Upper lobe of right lung (tissue), 1 donor: ENCODE results near the gene PLCB3. TPM values are rescaled to one million over a fixed set of nuclear protein-coding genes. Genes with fewer than 3 reads are reported as not detected.
"Not testable (repeated sequence)": the region's sequence is repeated elsewhere in the genome, so short reads cannot be mapped to it uniquely, and the experiment has no call there.

Experiments used
- ATAC-seq: fragments of 200-7000 bp; cut with Tn5 transposase; one replicate; pipeline ENCODE4 v1.9.1; 2020; ENCODE audit warnings: mild to moderate bottlenecking, moderate library complexity
- DNase-seq: peaks from one replicate; pipeline ENCODE4 v3.0.0-alpha.2; 2020
- H3K27ac ChIP-seq: fragments of 200-600 bp; one replicate; pipeline ENCODE4 v1.8.0; 2022
- H3K27me3 ChIP-seq: fragments of 200-600 bp; one replicate; pipeline ENCODE4 v1.8.0; 2022; ENCODE audit warnings: mild to moderate bottlenecking
- H3K36me3 ChIP-seq: fragments of 200-600 bp; one replicate; pipeline ENCODE4 v1.8.0; 2022
- H3K4me1 ChIP-seq: fragments of 200-600 bp; one replicate; pipeline ENCODE4 v1.8.0; 2022
- H3K4me3 ChIP-seq: fragments of 200-600 bp; one replicate; pipeline ENCODE4 v1.8.0; 2022; ENCODE audit warnings: mild to moderate bottlenecking
- H3K9me3 ChIP-seq: fragments of 200-600 bp; one replicate; pipeline ENCODE4 v1.8.0; 2022
- intact Hi-C: fragments of 100-400 bp; cut with DNase I; formaldehyde crosslinking; loops from one replicate; pipeline ENCODE4 v1.11.0; 2022
- total RNA-seq: library from RNA; stranded (reverse); fragmentation: NEBNext Ultra II Directional; extraction: Animal tissue kit (Norgen Biotek cat#: 25700); gene quantifications from one replicate; pipeline ENCODE4 v1.2.1, GENCODE V29; 2021
- TF ChIP-seq, protein P1 (sequence below): fragments of 200-600 bp; IDR thresholded peaks from one replicate; pipeline ENCODE4 v1.8.0; 2022; ENCODE audit warnings: antibody characterized with exemption
- donor health status: DM: no; HTN: yes; CAD: no; lungs with severe emphysema.

PLCB3 gene
- total RNA-seq, 1 donor from 2014 or later: 32.4 TPM

DNA sequence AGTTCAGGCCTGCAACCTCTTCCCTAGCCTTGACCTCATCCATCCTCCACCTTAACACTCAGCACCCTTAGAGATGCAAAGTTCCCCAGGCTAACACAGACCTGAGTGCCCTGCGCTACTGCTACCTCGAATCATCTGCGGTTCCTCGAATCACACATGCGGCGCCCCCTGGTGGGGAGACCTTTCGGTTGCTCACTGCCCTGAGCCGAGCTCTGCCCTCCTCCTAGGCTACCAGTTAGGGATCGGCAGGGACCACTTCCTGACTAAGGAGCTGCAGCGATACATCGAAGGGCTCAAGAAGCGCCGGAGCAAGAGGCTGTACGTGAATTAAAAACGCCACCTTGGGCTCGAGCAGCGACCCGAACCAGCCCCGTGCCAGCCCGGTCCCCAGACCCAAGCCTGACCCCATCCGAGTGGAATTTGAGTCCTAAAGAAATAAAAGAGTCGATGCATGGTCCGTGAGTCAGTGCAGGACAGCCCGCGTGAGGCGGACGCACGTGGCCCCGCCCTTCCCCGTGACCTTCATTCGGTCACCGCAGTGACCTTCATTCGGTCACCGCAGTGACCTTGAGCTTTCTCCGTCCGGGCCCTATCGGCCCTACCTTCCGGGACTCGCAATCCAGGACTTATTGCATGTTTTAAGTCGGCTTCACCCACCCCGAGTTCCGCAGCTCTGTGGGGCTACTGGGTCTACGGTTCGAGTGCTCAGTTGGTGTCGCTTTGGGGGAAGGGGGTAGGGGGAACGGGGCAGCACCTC is 53.2 kb downstream of the PLCB3 start:
- peak; percentile 59 for ATAC-seq
- peaks cover 31% of the 10 kb centered on the region for H3K4me1 ChIP-seq

DNA sequence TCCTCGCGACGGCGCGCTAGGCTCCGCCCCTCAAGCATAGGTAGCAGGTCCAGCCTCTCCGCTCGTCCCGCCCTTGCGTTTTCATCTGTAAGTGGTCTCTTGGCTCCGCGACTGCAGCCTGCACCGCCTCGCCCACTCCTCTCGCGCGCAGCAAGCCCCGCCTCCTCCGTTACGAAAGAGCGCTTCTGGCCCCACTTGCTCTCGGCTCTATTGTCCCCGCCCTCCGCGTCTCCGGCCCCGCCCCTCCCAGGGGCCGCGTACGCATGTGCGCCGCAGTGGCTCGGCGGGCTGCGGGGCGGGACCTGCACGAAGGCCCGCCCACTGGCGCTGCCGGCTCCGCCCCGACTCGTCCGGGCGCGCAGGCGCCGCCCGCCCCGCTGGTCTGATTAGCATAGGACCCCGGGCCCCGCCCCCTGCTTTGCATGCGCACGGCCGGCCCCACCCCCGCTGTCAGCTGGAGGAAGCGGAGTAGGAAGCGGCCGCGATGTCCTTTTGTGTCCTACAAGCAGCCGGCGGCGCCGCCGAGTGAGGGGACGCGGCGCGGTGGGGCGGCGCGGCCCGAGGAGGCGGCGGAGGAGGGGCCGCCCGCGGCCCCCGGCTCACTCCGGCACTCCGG is 53.9 kb downstream of the PLCB3 start, which contains the start of gene ESRRA:
TSS of gene ESRRA (plus strand) at position 450 of the 616 bp plus-strand sequence. CDS start 1,656 bp downstream, outside the sequence.
- H3K4me3 ChIP-seq: peak within 1 kb of the TSS; percentile 70
- peak within 1 kb of the TSS; percentile 94 for H3K27ac ChIP-seq
- DNase-seq (peak; percentile 100), ATAC-seq (peak; percentile 91)
- H3K9me3 ChIP-seq: no peaks in the 10 kb centered on the region
- TF ChIP-seq, protein P1, sequence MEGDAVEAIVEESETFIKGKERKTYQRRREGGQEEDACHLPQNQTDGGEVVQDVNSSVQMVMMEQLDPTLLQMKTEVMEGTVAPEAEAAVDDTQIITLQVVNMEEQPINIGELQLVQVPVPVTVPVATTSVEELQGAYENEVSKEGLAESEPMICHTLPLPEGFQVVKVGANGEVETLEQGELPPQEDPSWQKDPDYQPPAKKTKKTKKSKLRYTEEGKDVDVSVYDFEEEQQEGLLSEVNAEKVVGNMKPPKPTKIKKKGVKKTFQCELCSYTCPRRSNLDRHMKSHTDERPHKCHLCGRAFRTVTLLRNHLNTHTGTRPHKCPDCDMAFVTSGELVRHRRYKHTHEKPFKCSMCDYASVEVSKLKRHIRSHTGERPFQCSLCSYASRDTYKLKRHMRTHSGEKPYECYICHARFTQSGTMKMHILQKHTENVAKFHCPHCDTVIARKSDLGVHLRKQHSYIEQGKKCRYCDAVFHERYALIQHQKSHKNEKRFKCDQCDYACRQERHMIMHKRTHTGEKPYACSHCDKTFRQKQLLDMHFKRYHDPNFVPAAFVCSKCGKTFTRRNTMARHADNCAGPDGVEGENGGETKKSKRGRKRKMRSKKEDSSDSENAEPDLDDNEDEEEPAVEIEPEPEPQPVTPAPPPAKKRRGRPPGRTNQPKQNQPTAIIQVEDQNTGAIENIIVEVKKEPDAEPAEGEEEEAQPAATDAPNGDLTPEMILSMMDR: no peak
- peaks cover 7% of the 10 kb centered on the region for H3K36me3 ChIP-seq
- H3K4me1 ChIP-seq: peaks cover 24% of the 10 kb centered on the region
- intact Hi-C loops: no loop called here
- peaks cover 6% of the 10 kb centered on the region for H3K27me3 ChIP-seq

More for the DNA sequence above, 53.2 kb downstream of the PLCB3 start:
- Histone ChIP-seq H3K27ac (peak overlapping the region; percentile 94), H3K36me3 (peaks cover 7% of the 10 kb centered on the region), H3K27me3 (peaks cover 13% of the 10 kb centered on the region), H3K9me3 (no peaks in the 10 kb centered on the region), H3K4me3 (peak overlapping the region; percentile 70)
- intact Hi-C loops: loop anchor here (5.0 kb wide), 1 partner anchor 102 kb away; no protein-coding TSS in a partner anchor
- TF ChIP-seq, protein P1: peak; percentile 92
- peak; percentile 97 for DNase-seq

DNA sequence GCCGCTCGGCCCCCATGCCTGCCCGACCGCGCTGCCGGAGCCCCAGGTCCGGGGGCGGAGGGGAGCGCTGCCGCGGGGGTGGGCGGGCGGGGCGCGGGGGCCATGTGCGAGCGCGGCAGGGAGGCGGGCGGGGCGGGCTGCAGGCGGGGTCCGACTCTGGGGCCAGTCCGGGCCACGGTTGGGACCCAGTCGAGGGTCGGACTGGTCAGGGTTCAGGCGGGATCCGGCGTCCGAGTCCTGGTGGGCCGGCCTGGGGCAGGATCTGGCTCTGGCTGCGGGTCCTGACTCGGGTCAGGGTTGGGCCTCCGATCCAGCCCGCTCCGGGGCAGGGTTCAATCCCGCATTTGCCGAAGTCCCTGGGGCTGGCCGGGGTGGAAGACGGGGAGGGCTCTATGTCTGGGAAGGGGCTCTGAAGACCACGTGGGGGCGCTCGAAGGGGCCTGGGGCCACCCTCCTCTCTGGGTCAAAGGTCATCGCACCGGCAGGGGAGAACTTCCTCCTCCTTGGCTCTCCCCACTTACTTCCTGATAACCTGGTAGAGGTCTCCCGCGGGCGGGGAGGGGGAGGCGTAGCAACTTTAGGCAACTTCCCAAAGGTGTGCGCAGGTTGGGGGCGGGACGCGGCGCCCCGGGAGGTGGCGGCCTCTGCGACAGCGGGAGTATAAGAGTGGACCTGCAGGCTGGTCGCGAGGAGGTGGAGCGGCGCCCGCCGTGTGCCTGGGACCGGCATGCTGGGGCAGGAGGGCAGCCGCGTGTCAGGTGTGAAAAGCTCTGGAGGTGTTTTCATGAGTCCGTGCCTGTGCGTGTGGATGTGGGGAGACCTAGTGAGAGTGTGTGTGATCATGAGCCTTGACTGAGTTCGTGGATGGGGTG is 54.6 kb downstream of the PLCB3 start:
- Histone ChIP-seq H3K4me1 (peaks cover 18% of the 10 kb centered on the region), H3K4me3 (peak overlapping the region; percentile 70), H3K27ac (peak overlapping the region; percentile 85), H3K36me3 (peaks cover 7% of the 10 kb centered on the region), H3K27me3 (no peaks in the 10 kb centered on the region), H3K9me3 (no peaks in the 10 kb centered on the region)
- intact Hi-C loops: no loop called here
- ATAC-seq: peak; percentile 46
- DNase-seq: peak; percentile 91
- TF ChIP-seq, protein P1: peak; percentile 35

DNA sequence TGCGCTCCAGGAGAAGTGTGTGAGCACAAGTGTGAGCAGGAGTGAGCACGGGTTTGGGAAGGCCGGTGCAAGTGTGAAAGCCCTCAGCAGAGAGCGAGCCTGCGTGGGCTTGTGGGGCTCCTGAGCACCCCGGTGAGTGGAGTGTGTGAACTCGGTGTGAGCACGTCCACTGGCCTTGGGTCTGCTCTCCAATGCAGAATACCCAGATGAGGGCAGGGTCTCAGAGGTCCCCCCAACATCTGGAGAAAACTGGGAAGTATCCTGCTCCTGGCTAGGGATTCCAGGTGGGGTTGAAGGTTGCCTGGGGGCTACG is 55.2 kb downstream of the PLCB3 start:
- TF ChIP-seq, protein P1: no peak
- H3K4me3 ChIP-seq: peak overlapping the region; percentile 70

DNA sequence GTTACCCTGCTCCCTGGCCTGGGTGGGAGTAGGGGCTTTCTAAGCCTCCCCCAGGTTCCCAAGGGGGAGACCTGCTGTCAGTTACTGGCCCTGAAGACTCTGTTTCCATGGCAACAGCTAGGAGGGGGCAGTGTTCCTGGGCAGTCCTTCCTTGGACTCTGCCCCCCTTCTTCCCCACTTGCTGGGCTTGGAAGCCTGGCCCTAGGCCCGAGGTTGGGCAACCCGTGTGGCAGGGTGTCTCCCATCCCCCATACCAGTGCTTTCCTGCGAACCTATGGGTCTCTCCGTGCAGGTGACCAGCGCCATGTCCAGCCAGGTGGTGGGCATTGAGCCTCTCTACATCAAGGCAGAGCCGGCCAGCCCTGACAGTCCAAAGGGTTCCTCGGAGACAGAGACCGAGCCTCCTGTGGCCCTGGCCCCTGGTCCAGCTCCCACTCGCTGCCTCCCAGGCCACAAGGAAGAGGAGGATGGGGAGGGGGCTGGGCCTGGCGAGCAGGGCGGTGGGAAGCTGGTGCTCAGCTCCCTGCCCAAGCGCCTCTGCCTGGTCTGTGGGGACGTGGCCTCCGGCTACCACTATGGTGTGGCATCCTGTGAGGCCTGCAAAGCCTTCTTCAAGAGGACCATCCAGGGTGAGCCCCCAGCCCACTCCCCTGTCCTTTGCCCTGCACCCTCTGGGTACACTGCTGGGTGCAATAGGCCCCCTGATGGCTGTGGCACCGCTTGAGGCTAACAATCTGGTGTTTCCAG is 55.7 kb downstream of the PLCB3 start:
- peaks cover 7% of the 10 kb centered on the region for H3K36me3 ChIP-seq
- TF ChIP-seq, protein P1: no peak
- peak; percentile 86 for DNase-seq
- intact Hi-C loops: no loop called here
- H3K27me3 ChIP-seq: no peaks in the 10 kb centered on the region
- peaks cover 18% of the 10 kb centered on the region for H3K4me1 ChIP-seq
- ATAC-seq: peak; percentile 1
- H3K4me3 ChIP-seq: peak overlapping the region; percentile 70
- peak overlapping the region; percentile 85 for H3K27ac ChIP-seq
- no peaks in the 10 kb centered on the region for H3K9me3 ChIP-seq

More for the DNA sequence above, 55.2 kb downstream of the PLCB3 start:
- Histone ChIP-seq H3K4me1 (peaks cover 18% of the 10 kb centered on the region), H3K36me3 (peaks cover 7% of the 10 kb centered on the region), H3K27me3 (no peaks in the 10 kb centered on the region), H3K27ac (peak overlapping the region; percentile 85), H3K9me3 (no peaks in the 10 kb centered on the region)
- ATAC-seq: no peak
- no peak for DNase-seq
- intact Hi-C loops: no loop called here

DNA sequence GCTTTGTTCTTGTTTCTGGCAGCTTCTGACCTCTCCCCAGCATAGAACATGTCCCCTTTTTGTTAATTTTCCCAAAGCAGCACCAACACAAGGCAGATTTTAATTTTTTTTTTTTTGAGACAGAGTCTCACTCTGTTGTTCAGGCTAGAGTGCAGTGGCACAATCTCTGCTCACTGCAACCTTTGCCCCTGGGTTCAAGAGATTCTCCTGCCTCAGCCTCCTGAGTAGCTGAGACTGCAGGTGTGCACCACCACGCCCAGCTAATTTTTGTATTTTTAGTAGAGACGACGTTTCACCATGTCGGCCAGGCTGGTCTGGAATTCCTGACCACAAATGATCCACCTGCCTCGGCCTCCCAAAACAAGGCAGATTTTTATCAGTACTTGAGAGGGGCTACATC is 56.5 kb downstream of the PLCB3 start:
- H3K9me3 ChIP-seq, H3K27me3 ChIP-seq, intact Hi-C loops, H3K4me3 ChIP-seq, DNase-seq, H3K36me3 ChIP-seq, ATAC-seq, H3K27ac ChIP-seq: not testable (repeated sequence)
- peaks cover 18% of the 10 kb centered on the region for H3K4me1 ChIP-seq
